ENCODE measurements around the gene RUNX2.

The RUNX2 gene

GRCh38 chr6:45382391-45382790 lies 54.3 kb downstream of the RUNX2 start:
- no peak for ATAC-seq
- TF ChIP-seq BACH2 (CRISPR knock-in tag; IDR thresholded peaks at IDR 0.05; ENCODE audit: borderline replicate concordance): no peak
- no peak for TF ChIP-seq POU6F1 (CRISPR knock-in tag; IDR thresholded peaks at IDR 0.05; ENCODE audit: borderline replicate concordance, low read depth)

- no peak for ATAC-seq
- TF ChIP-seq ESRRG (CRISPR knock-in tag; IDR thresholded peaks at IDR 0.05) (no peak), ISL1 (CRISPR knock-in tag; IDR thresholded peaks at IDR 0.05) (no peak), ARNTL (CRISPR knock-in tag; IDR thresholded peaks at IDR 0.05; ENCODE audit: borderline replicate concordance, low read depth) (no peak), ZNF8 (CRISPR knock-in tag; IDR thresholded peaks at IDR 0.05) (no peak), TSHZ2 (CRISPR knock-in tag; IDR thresholded peaks at IDR 0.05) (no peak), RARB (CRISPR knock-in tag; IDR thresholded peaks at IDR 0.05) (no peak), ZC3H10 (CRISPR knock-in tag; IDR thresholded peaks at IDR 0.05) (no peak), PATZ1 (CRISPR knock-in tag; IDR thresholded peaks at IDR 0.05; ENCODE audit: borderline replicate concordance) (no peak), ZNF70 (CRISPR knock-in tag; IDR thresholded peaks at IDR 0.05) (no peak), OSR1 (CRISPR knock-in tag; IDR thresholded peaks at IDR 0.05) (no peak), PPARA (CRISPR knock-in tag; IDR thresholded peaks at IDR 0.05; ENCODE audit: borderline replicate concordance) (no peak), GLIS3 (CRISPR knock-in tag; IDR thresholded peaks at IDR 0.05) (no peak), TCF4 (CRISPR knock-in tag; IDR thresholded peaks at IDR 0.05; ENCODE audit: borderline replicate concordance) (no peak), ZFP3 (CRISPR knock-in tag; IDR thresholded peaks at IDR 0.05) (no peak), CSDC2 (CRISPR knock-in tag; IDR thresholded peaks at IDR 0.05) (no peak), ZNF565 (CRISPR knock-in tag; conservative IDR thresholded peaks at IDR 0.05; ENCODE audit: low read depth) (no peak)
- TF ChIP-seq, protein P1, sequence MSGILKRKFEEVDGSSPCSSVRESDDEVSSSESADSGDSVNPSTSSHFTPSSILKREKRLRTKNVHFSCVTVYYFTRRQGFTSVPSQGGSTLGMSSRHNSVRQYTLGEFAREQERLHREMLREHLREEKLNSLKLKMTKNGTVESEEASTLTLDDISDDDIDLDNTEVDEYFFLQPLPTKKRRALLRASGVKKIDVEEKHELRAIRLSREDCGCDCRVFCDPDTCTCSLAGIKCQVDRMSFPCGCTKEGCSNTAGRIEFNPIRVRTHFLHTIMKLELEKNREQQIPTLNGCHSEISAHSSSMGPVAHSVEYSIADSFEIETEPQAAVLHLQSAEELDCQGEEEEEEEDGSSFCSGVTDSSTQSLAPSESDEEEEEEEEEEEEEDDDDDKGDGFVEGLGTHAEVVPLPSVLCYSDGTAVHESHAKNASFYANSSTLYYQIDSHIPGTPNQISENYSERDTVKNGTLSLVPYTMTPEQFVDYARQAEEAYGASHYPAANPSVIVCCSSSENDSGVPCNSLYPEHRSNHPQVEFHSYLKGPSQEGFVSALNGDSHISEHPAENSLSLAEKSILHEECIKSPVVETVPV (CRISPR knock-in tag; IDR thresholded peaks at IDR 0.05): no peak
Observed at GRCh38 chr6:45386501-45386900, 58.4 kb downstream of the RUNX2 start.

GRCh38 chr6:45387236-45387635 lies 59.1 kb downstream of the RUNX2 start:
- ATAC-seq: peak; percentile 44; the same call in 2 of the 3 replicates

DNA sequence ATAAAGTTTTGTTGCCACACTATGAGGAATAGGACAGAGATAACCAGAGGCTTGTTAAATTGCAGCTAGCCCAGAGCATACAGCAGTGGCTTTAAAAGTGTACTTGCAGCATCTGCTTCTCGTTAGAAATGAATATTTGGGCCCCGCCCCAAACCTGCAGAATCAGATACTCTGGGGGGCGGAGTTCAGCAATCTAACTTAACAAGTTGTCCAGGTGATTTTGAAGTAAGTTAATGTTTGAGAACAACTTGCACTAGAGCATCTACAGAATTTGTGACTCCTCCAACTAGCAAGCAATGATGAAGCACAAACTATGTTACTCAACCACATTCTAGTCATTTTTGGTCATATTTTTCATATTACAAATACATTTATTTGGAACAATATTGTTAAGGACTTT lies 60.2 kb downstream of the RUNX2 start:
- TF ChIP-seq ESRRG (CRISPR knock-in tag; IDR thresholded peaks at IDR 0.05) (no peak), TCF4 (CRISPR knock-in tag; IDR thresholded peaks at IDR 0.05; ENCODE audit: borderline replicate concordance) (no peak)
- peak; percentile 52; the same call in 2 of the 3 replicates for ATAC-seq

More at GRCh38 chr6:45387236-45387635, 59.1 kb downstream of the RUNX2 start:
- TF ChIP-seq TCF4 (CRISPR knock-in tag; IDR thresholded peaks at IDR 0.05; ENCODE audit: borderline replicate concordance): no peak
- TF ChIP-seq ZNF70 (CRISPR knock-in tag; IDR thresholded peaks at IDR 0.05): no peak
- TF ChIP-seq BACH2 (CRISPR knock-in tag; IDR thresholded peaks at IDR 0.05; ENCODE audit: borderline replicate concordance): no peak
- no peak for TF ChIP-seq ZFP3 (CRISPR knock-in tag; IDR thresholded peaks at IDR 0.05)

DNA sequence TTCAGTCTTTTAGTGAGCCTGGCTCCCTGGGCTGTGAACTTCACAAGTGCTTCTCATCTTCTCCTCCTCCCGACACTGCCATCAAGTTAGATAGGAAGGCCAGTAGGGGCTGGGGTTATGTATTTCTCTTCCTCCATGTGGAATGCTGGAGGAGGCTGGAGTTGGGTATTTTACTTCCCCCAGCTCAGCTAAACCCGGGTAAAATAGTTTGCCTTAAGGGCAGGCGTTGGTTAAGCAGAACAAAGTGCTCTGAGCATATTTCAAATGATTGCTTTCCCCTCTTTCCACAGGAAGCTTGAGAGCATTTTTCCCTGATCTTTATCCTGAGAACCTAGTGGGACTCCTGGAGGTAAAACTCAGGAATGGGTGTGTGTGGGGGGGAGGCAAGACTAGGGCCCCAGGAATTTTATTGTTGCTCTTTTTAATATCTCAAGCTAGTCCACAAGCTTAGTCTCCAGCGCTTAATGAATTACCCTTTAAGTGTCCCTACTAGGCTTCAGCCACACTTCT lies 66.5 kb downstream of the RUNX2 start:
- ATAC-seq: no peak
- TF ChIP-seq BACH2 (CRISPR knock-in tag; IDR thresholded peaks at IDR 0.05; ENCODE audit: borderline replicate concordance): no peak
